WTC11 (cell line): ENCODE results near the gene AMOTL1. TPM values are rescaled to one million over a fixed set of nuclear protein-coding genes. Genes with fewer than 3 reads are reported as not detected.

ENCODE experiments used
- ATAC-seq: fragments of 200-7000 bp; cut with Tn5 transposase; 2 replicates; pipeline ENCODE4 v1.10.0; 2021; ENCODE audit warnings: mild to moderate bottlenecking, moderate library complexity
- CTCF ChIA-PET: fragments of 300-600 bp; sonication (Branson Sonifier 250); formaldehyde crosslinking; loops from one replicate; lab custom pipeline; 2021; ENCODE audit warnings: antibody characterized with exemption; lab: Charles Lee
- POLR2A ChIA-PET: fragments of 350-600 bp; sonication (Branson Sonifier 250); formaldehyde crosslinking; loops from one replicate; lab custom pipeline; 2021; ENCODE audit warnings: antibody characterized with exemption; lab: Charles Lee
- DNase-seq: peaks from one replicate; pipeline ENCODE4 v3.0.0; 2021; ENCODE audit warnings: low spot score
- H3K27ac Mint-ChIP-seq: 2 replicates; pipeline ENCODE4 v1.8.0; 2021; ENCODE audit warnings: mixed read lengths
- H3K27me3 Mint-ChIP-seq: 2 replicates; pipeline ENCODE4 v1.8.0; 2021; ENCODE audit warnings: low read depth, mild to moderate bottlenecking, moderate library complexity, mixed read lengths
- H3K36me3 Mint-ChIP-seq: 2 replicates; pipeline ENCODE4 v1.8.0; 2021; ENCODE audit warnings: mixed read lengths
- H3K4me1 Mint-ChIP-seq: 2 replicates; pipeline ENCODE4 v1.8.0; 2022; ENCODE audit warnings: mixed read lengths
- H3K4me3 Mint-ChIP-seq: 2 replicates; pipeline ENCODE4 v1.8.0; 2021; ENCODE audit warnings: mild to moderate bottlenecking, moderate library complexity, mixed read lengths
- H3K9me3 Mint-ChIP-seq: 2 replicates; pipeline ENCODE4 v1.8.0; 2021; ENCODE audit warnings: mixed read lengths
- FOXP1 ChIP-seq: sonication (generic); formaldehyde crosslinking; IDR thresholded peaks from 2 replicates; pipeline ENCODE4 v1.8.0; 2022; ENCODE audit warnings: missing genetic modification reagents, mild to moderate bottlenecking, moderate library complexity, borderline replicate concordance
- GABPB1 ChIP-seq: sonication (generic); formaldehyde crosslinking; IDR thresholded peaks from 2 replicates; pipeline ENCODE4 v1.8.1; 2023; ENCODE audit warnings: mild to moderate bottlenecking, missing genetic modification reagents
- GTF2I ChIP-seq: fragments of 250-450 bp; sonication (Bioruptor Pico); conservative IDR thresholded peaks from 2 replicates; pipeline ENCODE4 v1.4.0; 2021; ENCODE audit warnings: mild to moderate bottlenecking
- HMGA2 ChIP-seq: fragments of 250-450 bp; sonication (Bioruptor Pico); IDR thresholded peaks from 2 replicates; pipeline ENCODE4 v1.4.0; 2021; ENCODE audit warnings: mild to moderate bottlenecking, moderate library complexity
- IRF2 ChIP-seq: sonication (generic); formaldehyde crosslinking; IDR thresholded peaks from 2 replicates; pipeline ENCODE4 v1.8.0; 2022; ENCODE audit warnings: low read depth, missing genetic modification reagents, borderline replicate concordance
- JAZF1 ChIP-seq: fragments of 250-450 bp; sonication (Bioruptor Pico); IDR thresholded peaks from 2 replicates; pipeline ENCODE4 v1.9.0; 2021; ENCODE audit warnings: moderate library complexity, mild to moderate bottlenecking, inconsistent platforms
- RELA ChIP-seq: sonication (generic); formaldehyde crosslinking; IDR thresholded peaks from 2 replicates; pipeline ENCODE4 v1.8.1; 2022; ENCODE audit warnings: missing genetic modification reagents, mild to moderate bottlenecking, borderline replicate concordance
- RORB ChIP-seq: fragments of 250-450 bp; sonication (Bioruptor Pico); IDR thresholded peaks from 2 replicates; pipeline ENCODE4 v1.9.0; 2021; ENCODE audit warnings: mild to moderate bottlenecking
- TEAD4 ChIP-seq: sonication (generic); formaldehyde crosslinking; IDR thresholded peaks from 2 replicates; pipeline ENCODE4 v1.8.0; 2022; ENCODE audit warnings: mild to moderate bottlenecking, missing genetic modification reagents
- ZNF219 ChIP-seq: sonication (generic); formaldehyde crosslinking; IDR thresholded peaks from 2 replicates; pipeline ENCODE4 v1.8.0; 2023; ENCODE audit warnings: missing genetic modification reagents, mild to moderate bottlenecking, borderline replicate concordance
- ZNF232 ChIP-seq: sonication (generic); formaldehyde crosslinking; IDR thresholded peaks from 2 replicates; pipeline ENCODE4 v1.8.0; 2022; ENCODE audit warnings: mild to moderate bottlenecking, missing genetic modification reagents
- ZNF396 ChIP-seq: fragments of 250-450 bp; sonication (Bioruptor Pico); IDR thresholded peaks from 2 replicates; pipeline ENCODE4 v1.8.0; 2021; ENCODE audit warnings: mild to moderate bottlenecking, moderate library complexity, borderline replicate concordance
- total RNA-seq: library from RNA; stranded (reverse); gene quantifications from 3 replicates; pipeline ENCODE4 v1.2.3, GENCODE V29; 2021
- TF ChIP-seq, protein P1 (sequence below): fragments of 250-450 bp; sonication (Bioruptor Pico); IDR thresholded peaks from 2 replicates; pipeline ENCODE4 v1.9.0; 2021; ENCODE audit warnings: mild to moderate bottlenecking
- TF ChIP-seq, protein P2 (sequence below): sonication (generic); formaldehyde crosslinking; IDR thresholded peaks from 2 replicates; pipeline ENCODE4 v1.8.0; 2022; ENCODE audit warnings: mild to moderate bottlenecking, missing genetic modification reagents
- TF ChIP-seq, protein P3 (sequence below): sonication (generic); formaldehyde crosslinking; IDR thresholded peaks from 2 replicates; pipeline ENCODE4 v1.8.1; 2023; ENCODE audit warnings: mild to moderate bottlenecking, missing genetic modification reagents
- TF ChIP-seq, protein P4 (sequence below): fragments of 250-450 bp; sonication (Bioruptor Pico); IDR thresholded peaks from 2 replicates; pipeline ENCODE4 v1.9.0; 2021; ENCODE audit warnings: mild to moderate bottlenecking, borderline replicate concordance
- TF ChIP-seq, protein P5 (sequence below): fragments of 250-450 bp; sonication (Bioruptor Pico); conservative IDR thresholded peaks from 2 replicates; pipeline ENCODE4 v1.9.0; 2021; ENCODE audit warnings: mild to moderate bottlenecking
- TF ChIP-seq, protein P6 (sequence below): sonication (generic); formaldehyde crosslinking; conservative IDR thresholded peaks from 2 replicates; pipeline ENCODE4 v1.8.1; 2022; ENCODE audit warnings: mild to moderate bottlenecking, missing genetic modification reagents
- TF ChIP-seq, protein P7 (sequence below): sonication (generic); formaldehyde crosslinking; IDR thresholded peaks from 2 replicates; pipeline ENCODE4 v1.8.1; 2022; ENCODE audit warnings: low read depth, mild to moderate bottlenecking, moderate library complexity, missing genetic modification reagents, borderline replicate concordance

The AMOTL1 gene
- total RNA-seq, 1 experiment from 2014 or later = 39.8 TPM

DNA sequence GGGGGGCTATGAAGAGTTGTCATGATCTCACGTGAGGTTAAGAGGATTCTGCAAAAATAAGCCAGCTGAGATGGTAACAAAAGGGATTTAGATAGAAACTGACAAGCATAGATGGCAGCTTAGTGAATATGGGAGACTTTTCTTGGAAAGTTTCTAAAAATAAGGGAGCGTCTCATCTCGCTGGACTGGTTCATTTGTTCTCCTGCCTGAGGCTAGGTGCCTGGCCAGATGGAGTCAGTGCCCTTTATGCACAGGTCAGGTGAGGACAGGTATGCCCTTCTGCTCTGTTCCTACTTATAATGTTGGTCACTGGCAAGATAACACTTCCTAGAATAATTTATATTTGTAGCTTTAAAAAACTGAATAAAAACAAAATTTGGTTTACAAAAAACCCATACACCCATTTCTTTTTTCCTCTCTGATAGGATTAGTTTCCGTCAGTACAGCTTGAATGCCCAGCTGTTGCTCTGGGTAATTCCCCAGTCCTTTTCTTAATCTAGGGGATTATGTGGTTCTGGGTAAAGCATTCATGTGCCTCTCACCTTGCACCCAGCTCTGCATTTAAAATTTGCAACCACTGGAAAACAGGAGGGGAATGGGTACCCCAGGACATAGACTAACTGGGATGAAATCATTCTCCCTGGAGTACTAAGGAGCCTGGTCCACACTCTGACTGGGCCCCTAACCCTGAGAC is 90.0 kb downstream of the AMOTL1 start:
- no peaks in the 10 kb centered on the region for H3K4me1 Mint-ChIP-seq
- H3K36me3 Mint-ChIP-seq = peaks cover 66% of the 10 kb centered on the region
- no peak for DNase-seq
- no peaks in the 10 kb centered on the region for H3K27me3 Mint-ChIP-seq
- no peak for TF ChIP-seq TEAD4 (CRISPR knock-in tag)
- TF ChIP-seq FOXP1 (CRISPR knock-in tag) = no peak
- TF ChIP-seq, protein P1, sequence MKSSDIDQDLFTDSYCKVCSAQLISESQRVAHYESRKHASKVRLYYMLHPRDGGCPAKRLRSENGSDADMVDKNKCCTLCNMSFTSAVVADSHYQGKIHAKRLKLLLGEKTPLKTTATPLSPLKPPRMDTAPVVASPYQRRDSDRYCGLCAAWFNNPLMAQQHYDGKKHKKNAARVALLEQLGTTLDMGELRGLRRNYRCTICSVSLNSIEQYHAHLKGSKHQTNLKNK (CRISPR knock-in tag) = no peak
- no peak for TF ChIP-seq RORB (CRISPR knock-in tag)
- TF ChIP-seq IRF2 (CRISPR knock-in tag) = no peak
- TF ChIP-seq JAZF1 (CRISPR knock-in tag) = no peak
- TF ChIP-seq, protein P2, sequence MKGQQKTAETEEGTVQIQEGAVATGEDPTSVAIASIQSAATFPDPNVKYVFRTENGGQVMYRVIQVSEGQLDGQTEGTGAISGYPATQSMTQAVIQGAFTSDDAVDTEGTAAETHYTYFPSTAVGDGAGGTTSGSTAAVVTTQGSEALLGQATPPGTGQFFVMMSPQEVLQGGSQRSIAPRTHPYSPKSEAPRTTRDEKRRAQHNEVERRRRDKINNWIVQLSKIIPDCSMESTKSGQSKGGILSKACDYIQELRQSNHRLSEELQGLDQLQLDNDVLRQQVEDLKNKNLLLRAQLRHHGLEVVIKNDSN (CRISPR knock-in tag) = no peak
- TF ChIP-seq GTF2I (CRISPR knock-in tag) = no peak
- TF ChIP-seq ZNF396 (CRISPR knock-in tag) = no peak
- TF ChIP-seq, protein P3, sequence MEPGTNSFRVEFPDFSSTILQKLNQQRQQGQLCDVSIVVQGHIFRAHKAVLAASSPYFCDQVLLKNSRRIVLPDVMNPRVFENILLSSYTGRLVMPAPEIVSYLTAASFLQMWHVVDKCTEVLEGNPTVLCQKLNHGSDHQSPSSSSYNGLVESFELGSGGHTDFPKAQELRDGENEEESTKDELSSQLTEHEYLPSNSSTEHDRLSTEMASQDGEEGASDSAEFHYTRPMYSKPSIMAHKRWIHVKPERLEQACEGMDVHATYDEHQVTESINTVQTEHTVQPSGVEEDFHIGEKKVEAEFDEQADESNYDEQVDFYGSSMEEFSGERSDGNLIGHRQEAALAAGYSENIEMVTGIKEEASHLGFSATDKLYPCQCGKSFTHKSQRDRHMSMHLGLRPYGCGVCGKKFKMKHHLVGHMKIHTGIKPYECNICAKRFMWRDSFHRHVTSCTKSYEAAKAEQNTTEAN (CRISPR knock-in tag) = no peak
- no peak for TF ChIP-seq ZNF232 (CRISPR knock-in tag)
- H3K9me3 Mint-ChIP-seq = no peaks in the 10 kb centered on the region
- H3K4me3 Mint-ChIP-seq = no peak overlapping the region
- POLR2A ChIA-PET = no interaction called here
- CTCF ChIA-PET = no interaction called here
- H3K27ac Mint-ChIP-seq = no peak overlapping the region
- ATAC-seq = no peak

DNA sequence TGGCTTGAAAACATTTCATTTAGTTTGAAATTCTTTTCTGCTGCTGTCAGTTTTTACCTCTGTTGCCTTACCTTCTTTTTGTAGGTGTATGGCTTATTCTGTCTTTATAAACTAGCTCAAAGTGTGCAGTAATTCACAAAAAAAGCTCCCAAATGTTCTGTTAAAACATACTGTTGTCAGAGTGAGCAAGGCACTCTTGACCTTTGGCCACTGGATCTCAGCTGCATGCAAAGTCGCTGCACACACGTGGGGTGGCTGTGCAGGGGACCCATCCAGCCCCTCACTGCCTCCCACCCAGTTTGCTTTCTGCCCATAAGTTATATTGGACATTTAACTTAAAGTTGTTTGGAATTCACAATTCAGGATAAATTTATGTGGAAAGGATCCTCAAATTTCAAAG is 92.2 kb downstream of the AMOTL1 start:
- ATAC-seq (no peak), DNase-seq (no peak)
- no peaks in the 10 kb centered on the region for H3K27me3 Mint-ChIP-seq
- no peaks in the 10 kb centered on the region for H3K4me1 Mint-ChIP-seq
- H3K9me3 Mint-ChIP-seq = no peaks in the 10 kb centered on the region
- H3K4me3 Mint-ChIP-seq = no peak overlapping the region
- ChIA-PET CTCF (no interaction called here), POLR2A (no interaction called here)
- no peak overlapping the region for H3K27ac Mint-ChIP-seq
- peaks cover 56% of the 10 kb centered on the region for H3K36me3 Mint-ChIP-seq
- TF ChIP-seq, protein P4, sequence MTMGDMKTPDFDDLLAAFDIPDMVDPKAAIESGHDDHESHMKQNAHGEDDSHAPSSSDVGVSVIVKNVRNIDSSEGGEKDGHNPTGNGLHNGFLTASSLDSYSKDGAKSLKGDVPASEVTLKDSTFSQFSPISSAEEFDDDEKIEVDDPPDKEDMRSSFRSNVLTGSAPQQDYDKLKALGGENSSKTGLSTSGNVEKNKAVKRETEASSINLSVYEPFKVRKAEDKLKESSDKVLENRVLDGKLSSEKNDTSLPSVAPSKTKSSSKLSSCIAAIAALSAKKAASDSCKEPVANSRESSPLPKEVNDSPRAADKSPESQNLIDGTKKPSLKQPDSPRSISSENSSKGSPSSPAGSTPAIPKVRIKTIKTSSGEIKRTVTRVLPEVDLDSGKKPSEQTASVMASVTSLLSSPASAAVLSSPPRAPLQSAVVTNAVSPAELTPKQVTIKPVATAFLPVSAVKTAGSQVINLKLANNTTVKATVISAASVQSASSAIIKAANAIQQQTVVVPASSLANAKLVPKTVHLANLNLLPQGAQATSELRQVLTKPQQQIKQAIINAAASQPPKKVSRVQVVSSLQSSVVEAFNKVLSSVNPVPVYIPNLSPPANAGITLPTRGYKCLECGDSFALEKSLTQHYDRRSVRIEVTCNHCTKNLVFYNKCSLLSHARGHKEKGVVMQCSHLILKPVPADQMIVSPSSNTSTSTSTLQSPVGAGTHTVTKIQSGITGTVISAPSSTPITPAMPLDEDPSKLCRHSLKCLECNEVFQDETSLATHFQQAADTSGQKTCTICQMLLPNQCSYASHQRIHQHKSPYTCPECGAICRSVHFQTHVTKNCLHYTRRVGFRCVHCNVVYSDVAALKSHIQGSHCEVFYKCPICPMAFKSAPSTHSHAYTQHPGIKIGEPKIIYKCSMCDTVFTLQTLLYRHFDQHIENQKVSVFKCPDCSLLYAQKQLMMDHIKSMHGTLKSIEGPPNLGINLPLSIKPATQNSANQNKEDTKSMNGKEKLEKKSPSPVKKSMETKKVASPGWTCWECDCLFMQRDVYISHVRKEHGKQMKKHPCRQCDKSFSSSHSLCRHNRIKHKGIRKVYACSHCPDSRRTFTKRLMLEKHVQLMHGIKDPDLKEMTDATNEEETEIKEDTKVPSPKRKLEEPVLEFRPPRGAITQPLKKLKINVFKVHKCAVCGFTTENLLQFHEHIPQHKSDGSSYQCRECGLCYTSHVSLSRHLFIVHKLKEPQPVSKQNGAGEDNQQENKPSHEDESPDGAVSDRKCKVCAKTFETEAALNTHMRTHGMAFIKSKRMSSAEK = no peak
- TF ChIP-seq RELA (CRISPR knock-in tag) (no peak), HMGA2 (CRISPR knock-in tag) (no peak), ZNF219 (no peak), GABPB1 (CRISPR knock-in tag) (no peak)
- TF ChIP-seq, protein P5, sequence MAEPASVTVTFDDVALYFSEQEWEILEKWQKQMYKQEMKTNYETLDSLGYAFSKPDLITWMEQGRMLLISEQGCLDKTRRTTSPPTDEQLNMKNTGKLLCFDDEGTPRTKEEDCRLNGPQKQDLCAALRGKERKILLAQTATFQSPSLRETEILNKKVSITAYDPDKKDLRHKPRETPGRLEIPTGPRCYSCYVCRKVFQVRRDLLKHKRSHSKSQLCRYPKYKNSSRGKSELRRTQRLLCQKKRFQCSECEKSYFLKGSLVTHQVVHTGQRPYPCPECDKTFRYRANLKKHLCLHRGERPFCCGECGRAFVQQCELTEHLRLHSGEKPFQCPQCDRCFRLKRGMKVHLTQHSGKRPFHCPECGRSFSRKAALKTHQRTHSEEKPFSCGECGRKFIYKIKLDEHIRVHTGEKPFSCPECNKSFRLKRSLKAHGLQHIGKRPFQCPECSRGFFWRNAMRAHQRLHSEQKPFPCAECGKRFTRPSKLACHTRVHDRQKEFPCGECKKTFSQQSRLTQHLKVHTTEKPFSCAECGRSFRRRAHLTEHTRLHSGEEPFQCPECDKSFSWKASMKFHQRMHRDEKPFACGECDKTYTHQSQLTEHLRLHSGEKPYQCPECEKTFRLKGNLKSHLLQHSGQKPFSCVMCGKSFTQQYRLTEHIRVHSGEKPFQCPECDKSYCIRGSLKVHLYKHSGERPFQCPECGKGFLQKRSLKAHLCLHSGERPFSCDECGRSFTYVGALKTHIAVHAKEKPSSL (CRISPR knock-in tag) = no peak
- TF ChIP-seq, protein P6, sequence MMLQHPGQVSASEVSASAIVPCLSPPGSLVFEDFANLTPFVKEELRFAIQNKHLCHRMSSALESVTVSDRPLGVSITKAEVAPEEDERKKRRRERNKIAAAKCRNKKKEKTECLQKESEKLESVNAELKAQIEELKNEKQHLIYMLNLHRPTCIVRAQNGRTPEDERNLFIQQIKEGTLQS = no peak
- TF ChIP-seq, protein P7, sequence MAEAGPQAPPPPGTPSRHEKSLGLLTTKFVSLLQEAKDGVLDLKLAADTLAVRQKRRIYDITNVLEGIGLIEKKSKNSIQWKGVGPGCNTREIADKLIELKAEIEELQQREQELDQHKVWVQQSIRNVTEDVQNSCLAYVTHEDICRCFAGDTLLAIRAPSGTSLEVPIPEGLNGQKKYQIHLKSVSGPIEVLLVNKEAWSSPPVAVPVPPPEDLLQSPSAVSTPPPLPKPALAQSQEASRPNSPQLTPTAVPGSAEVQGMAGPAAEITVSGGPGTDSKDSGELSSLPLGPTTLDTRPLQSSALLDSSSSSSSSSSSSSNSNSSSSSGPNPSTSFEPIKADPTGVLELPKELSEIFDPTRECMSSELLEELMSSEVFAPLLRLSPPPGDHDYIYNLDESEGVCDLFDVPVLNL (CRISPR knock-in tag) = no peak
- TF ChIP-seq, all 79 proteins: peak for 0
